SK-N-SH (cell line): ENCODE measurements around the gene SIM2. TPM values are rescaled to one million over a fixed set of nuclear protein-coding genes. Genes with fewer than 3 reads are reported as not detected.

Source experiments
- CTCF ChIA-PET: fragments of 300-600, 350-600 bp; formaldehyde crosslinking; extraction: SDS; loops from one replicate; lab custom pipeline; 2021; lab: Yijun Ruan, JAX
- POLR2A ChIA-PET: fragments of 350-600 bp; sonication (Branson Sonifier 250); formaldehyde crosslinking; extraction: SDS; loops from one replicate; lab custom pipeline; 2020; ENCODE audit warnings: antibody characterized with exemption, inconsistent platforms; lab: Yijun Ruan, JAX
- DNase-seq: peaks from one replicate; pipeline ENCODE4 v3.0.0; 2012
- H2AFZ ChIP-seq: fragments of 200-600 bp; sonication (generic); 2 replicates; pipeline ENCODE4 v1.8.1; 2016; ENCODE audit warnings: antibody characterized with exemption, mild to moderate bottlenecking, low read depth
- H3F3A ChIP-seq: fragments of 200-600 bp; sonication (generic); replicated peaks from 2 replicates; pipeline ENCODE3; 2016; ENCODE audit warnings: antibody characterized with exemption, mild to moderate bottlenecking; ENCODE audit not compliant: insufficient read depth
- H3K27ac ChIP-seq, 2 experiments: fragments of 200-500 bp in 1 of 2; fragments of 200-600 bp in 1 of 2; sonication (Bioruptor generic) in 1 of 2; sonication (generic), shearing (Covaris generic) in 1 of 2; 2 replicates each; pipeline versions ENCODE4 v1.5.1 to v1.6.1; 2014 to 2016; ENCODE audit warnings: low read depth in 2 of 2, inconsistent platforms in 1 of 2, low read length in 1 of 2, mild to moderate bottlenecking in 1 of 2, mixed read lengths in 1 of 2
- H3K27me3 ChIP-seq: fragments of 200-600 bp; sonication (generic), shearing (Covaris generic); 2 replicates; pipeline ENCODE4 v1.6.1; 2016; ENCODE audit warnings: mixed run types; ENCODE audit not compliant: insufficient read depth
- H3K36me3 ChIP-seq, 2 experiments: fragments of 200-500 bp in 1 of 2; fragments of 200-600 bp in 1 of 2; sonication (Bioruptor generic) in 1 of 2; sonication (generic) in 1 of 2; replicated peaks in 1 of 2; 2 replicates each; pipeline versions ENCODE3 to v1.5.1; 2014 to 2016; ENCODE audit warnings: low read length in 1 of 2, mild to moderate bottlenecking in 1 of 2; ENCODE audit not compliant: insufficient read depth in 2 of 2, control insufficient read depth in 1 of 2
- H3K4me1 ChIP-seq, 2 experiments: fragments of 200-500 bp in 1 of 2; fragments of 200-600 bp in 1 of 2; sonication (Bioruptor generic) in 1 of 2; sonication (generic), shearing (Covaris generic) in 1 of 2; 2 replicates each; pipeline versions ENCODE4 v1.5.1 to v1.6.1; 2014 to 2016; ENCODE audit warnings: low read depth in 1 of 2, low read length in 1 of 2, mixed run types in 1 of 2; ENCODE audit not compliant: insufficient read depth in 2 of 2, control insufficient read depth in 1 of 2
- H3K4me2 ChIP-seq: fragments of 200-600 bp; sonication (generic), shearing (Covaris generic); 2 replicates; pipeline ENCODE4 v1.6.1; 2017; ENCODE audit warnings: mixed run types
- H3K4me3 ChIP-seq, 2 experiments: fragments of 200-500 bp in 1 of 2; fragments of 200-600 bp in 1 of 2; sonication (Bioruptor generic) in 1 of 2; sonication (generic), shearing (Covaris generic) in 1 of 2; 2 replicates each; pipeline versions ENCODE4 v1.5.1 to v1.8.1; 2014 to 2016; ENCODE audit warnings: low read depth in 2 of 2, inconsistent platforms in 1 of 2, low read length in 1 of 2, mild to moderate bottlenecking in 1 of 2, mixed read lengths in 1 of 2, moderate library complexity in 1 of 2
- H3K79me2 ChIP-seq: fragments of 200-600 bp; sonication (generic); 2 replicates; pipeline ENCODE4 v1.8.1; 2017; ENCODE audit warnings: mild to moderate bottlenecking; ENCODE audit not compliant: insufficient read depth
- H3K9ac ChIP-seq: fragments of 200-600 bp; sonication (generic); 2 replicates; pipeline ENCODE4 v1.6.1; 2017; ENCODE audit warnings: mixed run types
- H3K9me2 ChIP-seq: fragments of 200-600 bp; sonication (generic); 2 replicates; pipeline ENCODE4 v1.6.1; 2017; ENCODE audit warnings: mixed run types
- H3K9me3 ChIP-seq: fragments of 200-600 bp; sonication (generic); 2 replicates; pipeline ENCODE4 v1.6.1; 2017; ENCODE audit warnings: mixed run types, mild to moderate bottlenecking, moderate library complexity
- H4K20me1 ChIP-seq: fragments of 200-600 bp; sonication (generic); 2 replicates; pipeline ENCODE4 v1.6.1; 2017; ENCODE audit warnings: mild to moderate bottlenecking, mixed run types; ENCODE audit not compliant: insufficient read depth
- ELF1 ChIP-seq: IDR thresholded peaks from 2 replicates; pipeline ENCODE4 v1.4.0; 2012
- FOXJ3 ChIP-seq: sonication (generic); formaldehyde crosslinking; IDR thresholded peaks from 2 replicates; pipeline ENCODE4 v1.5.1; 2020; ENCODE audit warnings: mild to moderate bottlenecking, missing genetic modification reagents
- FOXM1 ChIP-seq: IDR thresholded peaks from 2 replicates; pipeline ENCODE4 v1.4.0; 2012; ENCODE audit warnings: low read depth, mild to moderate bottlenecking
- GATA2 ChIP-seq: sonication (generic); formaldehyde crosslinking; IDR thresholded peaks from 2 replicates; pipeline ENCODE4 v1.5.0; 2020; ENCODE audit warnings: mild to moderate bottlenecking, missing genetic modification reagents
- RCOR1 ChIP-seq: fragments of 150-350 bp; IDR thresholded peaks from 2 replicates; pipeline ENCODE4 v1.6.1; 2017; ENCODE audit warnings: antibody characterized with exemption, low read length
- REST ChIP-seq: IDR thresholded peaks from 2 replicates; pipeline ENCODE4 v1.6.1; 2012; ENCODE audit warnings: mild to moderate bottlenecking, low read depth, low read length, moderate library complexity
- RFX5 ChIP-seq: IDR thresholded peaks from 2 replicates; pipeline ENCODE4 v1.6.1; 2012; ENCODE audit warnings: mild to moderate bottlenecking, improper control_type of control experiment, low read length
- RXRA ChIP-seq: IDR thresholded peaks from 2 replicates; pipeline ENCODE4 v1.4.0; 2012; ENCODE audit warnings: low read depth, mild to moderate bottlenecking, borderline replicate concordance
- YY1 ChIP-seq: IDR thresholded peaks from 2 replicates; pipeline ENCODE4 v1.4.0; 2012; ENCODE audit warnings: low read depth, mild to moderate bottlenecking
- WGBS: methylation state at CpG from one replicate; pipeline ENCODE4 v1.1.6; 2017; ENCODE audit warnings: low lambda C conversion rate; 5-methylcytosine and 5-hydroxymethylcytosine counted together
- polyA plus RNA-seq, 3 experiments: library from polyadenylated mRNA; depleted of rRNA; stranded (reverse); fragments of >200 nt; gene quantifications; 2 replicates each; pipeline ENCODE4 v1.2.3, GENCODE V29; 2012

Gene SIM2
- polyA plus RNA-seq, 1 of the 3 experiments (the other 2 are of a cell fraction), result not detected

DNA sequence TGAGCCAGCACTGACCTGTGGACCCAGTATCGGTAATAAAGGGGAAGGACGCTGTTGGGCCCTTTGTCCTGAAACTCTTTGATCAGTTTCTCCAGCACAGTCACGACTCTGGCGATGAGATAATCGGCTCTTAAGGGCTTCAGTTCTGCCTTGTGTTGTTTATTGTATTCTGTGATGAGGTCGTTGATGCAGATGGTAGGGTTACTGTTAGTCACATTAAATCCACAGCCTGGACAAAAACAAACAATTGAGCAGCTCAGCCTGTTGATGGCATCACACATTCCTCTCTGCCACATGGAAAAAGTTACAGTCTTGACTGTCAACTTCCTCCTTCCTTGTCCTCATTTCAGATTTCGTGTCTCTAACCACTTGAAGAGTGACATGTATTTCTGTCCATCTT, 57.6 kb downstream of the SIM2 start:
- Histone ChIP-seq H3K4me1 (no peaks in the 10 kb centered on the region; a peak in 2 of 4 replicates), H2AFZ (no peak overlapping the region), H4K20me1 (no peaks in the 10 kb centered on the region), H3K79me2 (no peaks in the 10 kb centered on the region), H3K4me2 (no peak overlapping the region), H3K27ac (no peak overlapping the region), H3K4me3 (no peak overlapping the region), H3F3A (no peaks in the 10 kb centered on the region), H3K9me3 (no peaks in the 10 kb centered on the region), H3K36me3 (peaks cover 0 to 13% of the 10 kb centered on the region in 2 experiments), H3K9me2 (no peaks in the 10 kb centered on the region), H3K27me3 (no peaks in the 10 kb centered on the region), H3K9ac (no peak overlapping the region)
- 84% methylated on average over 7 of the region's 7 CpGs for WGBS
- TF ChIP-seq REST (no peak), FOXM1 (no peak), ELF1 (no peak), FOXJ3 (CRISPR knock-in tag) (no peak), RFX5 (no peak), RCOR1 (no peak), RXRA (no peak), YY1 (no peak)
- no peak for DNase-seq
- CTCF ChIA-PET, result interaction anchor here (1.2 to 3.3 kb wide), 3 partner anchors 7 to 169 kb away, joined by 3 to 9 read pairs (median 6); no protein-coding TSS in a partner anchor
- POLR2A ChIA-PET, result no interaction called here

DNA sequence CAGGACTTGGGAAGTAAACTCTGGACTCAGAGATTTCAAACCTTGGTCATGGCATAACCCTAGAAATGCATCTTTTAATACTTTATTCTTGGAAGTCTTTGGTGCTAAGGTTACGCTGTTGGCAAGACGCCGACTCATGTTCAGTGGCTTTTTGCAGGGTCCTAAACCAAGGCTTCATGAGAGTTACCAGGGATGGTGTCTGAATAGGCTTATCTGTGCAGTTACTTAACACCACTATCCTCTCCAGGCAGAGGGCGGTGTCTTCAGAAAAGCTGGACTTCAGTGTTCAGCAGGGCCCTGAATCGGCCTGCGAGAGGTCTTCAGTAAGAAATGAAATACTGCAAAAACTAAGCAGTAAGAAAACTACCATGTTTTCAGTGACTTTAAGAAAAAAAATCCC, 58.3 kb downstream of the SIM2 start:
- CTCF ChIA-PET, result interaction anchor here (1.2 to 3.3 kb wide), 3 partner anchors 8 to 168 kb away, joined by 3 to 9 read pairs (median 6); no protein-coding TSS in a partner anchor
- POLR2A ChIA-PET, result no interaction called here
- no peak overlapping the region for H3K27ac ChIP-seq
- H3K9me2 ChIP-seq, result no peaks in the 10 kb centered on the region
- no peak overlapping the region for H3K4me2 ChIP-seq
- no peak overlapping the region for H3K9ac ChIP-seq
- H3K9me3 ChIP-seq, result no peaks in the 10 kb centered on the region
- TF ChIP-seq GATA2, result no peak
- no peaks in the 10 kb centered on the region; a peak in 1 of 4 replicates for H3K4me1 ChIP-seq
- no peak for DNase-seq
- no peaks in the 10 kb centered on the region for H3K27me3 ChIP-seq
- H3F3A ChIP-seq, result no peaks in the 10 kb centered on the region
- no peak overlapping the region for H3K4me3 ChIP-seq
- H4K20me1 ChIP-seq, result no peaks in the 10 kb centered on the region
- H3K36me3 ChIP-seq, result peaks cover 0 to 13% of the 10 kb centered on the region in 2 experiments
- WGBS, result 92% methylated on average over 6 of the region's 6 CpGs
- H3K79me2 ChIP-seq, result no peaks in the 10 kb centered on the region
- H2AFZ ChIP-seq, result no peak overlapping the region
